GM12878 (cell line): Measurements from ENCODE around the gene NUP93. TPM values are rescaled to one million over a fixed set of nuclear protein-coding genes. Genes with fewer than 3 reads are reported as not detected.

Experiments used
- ATAC-seq: fragments of 200-7000 bp; cut with Tn5 transposase; 3 replicates; pipeline ENCODE4 v1.9.1; 2020; ENCODE audit warnings: mild to moderate bottlenecking, moderate library complexity
- BruUV-seq: library from RNA; stranded (reverse); fragments of 400-500 nt; replicated peaks from 2 replicates; lab custom pipeline; 2021; lab: Mats Ljungman, UMichigan
- CTCF ChIA-PET: fragments of 300-600 bp; sonication (Branson Sonifier 250); formaldehyde crosslinking; extraction: SDS; loops from one replicate; lab custom pipeline; 2021; ENCODE audit warnings: inconsistent platforms; lab: Yijun Ruan, JAX
- POLR2A ChIA-PET: fragments of 350-600 bp; formaldehyde crosslinking; extraction: SDS; loops from one replicate; lab custom pipeline; 2021; ENCODE audit warnings: inconsistent platforms; lab: Charles Lee
- RAD21 ChIA-PET: fragments of 300-600 bp; sonication (Branson Sonifier 250); formaldehyde crosslinking; loops from one replicate; lab custom pipeline; 2023; ENCODE audit warnings: antibody characterized with exemption; ENCODE audit not compliant: unreplicated experiment; lab: Charles Lee
- SMC1A ChIA-PET: fragments of 300-600 bp; sonication (Branson Sonifier 250); formaldehyde crosslinking; loops from one replicate; lab custom pipeline; 2023; ENCODE audit not compliant: unreplicated experiment, uncharacterized antibody; lab: Charles Lee
- DNase-seq: peaks from one replicate; pipeline ENCODE4 v3.0.0-alpha.2; 2011; ENCODE audit warnings: low read depth, low spot score
- FAIRE-seq: peaks from 3 replicates; lab custom pipeline; 2011; peaks lifted over from hg19 to GRCh38; lab: Jason Lieb, UNC
- H2AFZ ChIP-seq: 2 replicates; pipeline ENCODE4 v1.6.0; 2011; ENCODE audit warnings: low read depth, low read length, control low read depth; ENCODE audit not compliant: control insufficient read depth
- H3K27ac ChIP-seq: 2 replicates; pipeline ENCODE4 v1.5.1; 2011; ENCODE audit warnings: control low read depth; ENCODE audit not compliant: control insufficient read depth, insufficient read depth
- H3K27me3 ChIP-seq, 2 experiments: replicated peaks in 1 of 2; 2 replicates each; pipeline versions ENCODE4 v1.6.0 to v1.6.1; 2011; ENCODE audit warnings: low read length in 1 of 2; ENCODE audit not compliant: control insufficient read depth in 2 of 2, insufficient read depth in 2 of 2
- H3K36me3 ChIP-seq, 2 experiments: 2 replicates each; pipeline ENCODE4 v1.5.1; 2011; ENCODE audit warnings: low read length in 1 of 2; ENCODE audit not compliant: control insufficient read depth in 2 of 2, insufficient read depth in 2 of 2
- H3K4me1 ChIP-seq: 2 replicates; pipeline ENCODE4 v1.6.1; 2011; ENCODE audit warnings: mild to moderate bottlenecking, low read length, moderate library complexity, mixed read lengths; ENCODE audit not compliant: control insufficient read depth, insufficient read depth
- H3K4me2 ChIP-seq: 2 replicates; pipeline ENCODE4 v1.6.0; 2011; ENCODE audit warnings: control low read depth; ENCODE audit not compliant: control insufficient read depth, insufficient read depth
- H3K4me3 ChIP-seq: fragments of 200-600 bp; sonication (generic); 2 replicates; pipeline ENCODE4 v1.5.1; 2016
- H3K79me2 ChIP-seq: 2 replicates; pipeline ENCODE4 v1.6.0; 2011; ENCODE audit warnings: low read length; ENCODE audit not compliant: control insufficient read depth, insufficient read depth
- H3K9ac ChIP-seq: 2 replicates; pipeline ENCODE4 v1.8.0; 2011; ENCODE audit warnings: low read length, control low read depth, mixed read lengths; ENCODE audit not compliant: control insufficient read depth, insufficient read depth
- H3K9me3 ChIP-seq: replicated peaks from 3 replicates; pipeline ENCODE4 v1.5.1; 2011; ENCODE audit warnings: mild to moderate bottlenecking, low read length; ENCODE audit not compliant: control insufficient read depth, insufficient read depth
- H4K20me1 ChIP-seq: 2 replicates; pipeline ENCODE4 v1.6.0; 2011; ENCODE audit not compliant: control insufficient read depth, insufficient read depth
- BMI1 ChIP-seq: fragments of 450-650 bp; IDR thresholded peaks from 2 replicates; pipeline ENCODE4 v1.6.1; 2016; ENCODE audit warnings: mild to moderate bottlenecking, moderate library complexity, borderline replicate concordance
- ETV6 ChIP-seq, 2 experiments: fragments of 450-650 bp in 1 of 2; IDR thresholded peaks in 1 of 2; conservative IDR thresholded peaks in 1 of 2; 2 replicates each; pipeline ENCODE4 v1.6.1; 2014; ENCODE audit warnings: antibody characterized with exemption in 1 of 2, borderline replicate concordance in 1 of 2, low read depth in 1 of 2, mild to moderate bottlenecking in 1 of 2, moderate library complexity in 1 of 2
- PML ChIP-seq: IDR thresholded peaks from 2 replicates; pipeline ENCODE4 v1.6.1; 2012; ENCODE audit warnings: low read length, inconsistent platforms
- SRF ChIP-seq, 2 experiments: IDR thresholded peaks; 2 replicates each; pipeline ENCODE4 v1.6.1; 2011; ENCODE audit warnings: low read depth in 2 of 2, low read length in 2 of 2, mild to moderate bottlenecking in 1 of 2, moderate library complexity in 1 of 2
- SUZ12 ChIP-seq: fragments of 200-600 bp; sonication (generic); IDR thresholded peaks from one replicate; pipeline ENCODE4 v1.6.1; 2018; ENCODE audit warnings: antibody characterized with exemption, mild to moderate bottlenecking; ENCODE audit not compliant: unreplicated experiment
- ZBED1 ChIP-seq: IDR thresholded peaks from 2 replicates; pipeline ENCODE4 v1.6.1; 2016; ENCODE audit warnings: borderline replicate concordance
- ZNF384 ChIP-seq: IDR thresholded peaks from 2 replicates; pipeline ENCODE4 v1.6.1; 2012; ENCODE audit warnings: low read depth, mild to moderate bottlenecking, low read length, improper control_type of control experiment, borderline replicate concordance
- WGBS: methylation state at CpG from one replicate; pipeline ENCODE4 v1.1.6; 2016; ENCODE audit warnings: low lambda C conversion rate; ENCODE audit not compliant: insufficient replicate concordance, insufficient coverage; ENCODE audit errors: missing lambda C conversion rate; 5-methylcytosine and 5-hydroxymethylcytosine counted together
- in situ Hi-C: fragments of 300-500 bp; cut with MboI; formaldehyde crosslinking; loops from 9 replicates; pipeline ENCODE4 v1.14.3; 2018; ENCODE audit warnings: mixed read lengths
- intact Hi-C: fragments of 100-400 bp; cut with micrococcal nuclease; formaldehyde crosslinking; loops from one replicate; pipeline ENCODE4 v1.14.2; 2022; ENCODE audit not compliant: unreplicated experiment
- polyA plus RNA-seq, 11 experiments: library from polyadenylated mRNA; depleted of rRNA in 4 of 11; unstranded in 6 of 11; stranded (reverse) in 5 of 11; fragments of >200 nt; fragmentation: Nextera tagmentation in 4 of 11; fragmentation: Illumina TruSeq in 1 of 11; extraction: Ambion mirVana in 4 of 11; extraction: Trizol in 1 of 11; gene quantifications; 1 replicate in 1 of 11; 2 replicates in 10 of 11; pipeline versions ENCODE4 v1.2.1 to v1.2.3, GENCODE V29; 2011 to 2016; ENCODE audit warnings: inconsistent platforms in 2 of 11, missing spikeins in 2 of 11, low read depth in 1 of 11
- total RNA-seq, 4 experiments: library from RNA; depleted of rRNA in 3 of 4; stranded (reverse); fragments of >200 nt in 3 of 4; fragmentation: Illumina TruSeq in 1 of 4; extraction: Trizol in 1 of 4; gene quantifications; 2 replicates each; pipeline versions ENCODE4 v1.2.1 to v1.2.3, GENCODE V29; 2013 to 2021
- TF ChIP-seq, protein P1 (sequence below): IDR thresholded peaks from 2 replicates; pipeline ENCODE4 v1.6.1; 2011; ENCODE audit warnings: low read depth, mild to moderate bottlenecking, low read length, moderate library complexity, borderline replicate concordance; ENCODE audit errors: extremely low read depth
- TF ChIP-seq, protein P2 (sequence below): fragments of 450-650 bp; IDR thresholded peaks from 2 replicates; pipeline ENCODE4 v1.6.1; 2016; ENCODE audit warnings: mild to moderate bottlenecking
- TF ChIP-seq, protein P3 (sequence below): fragments of 450-650 bp; IDR thresholded peaks from 2 replicates; pipeline ENCODE4 v1.6.1; 2017; ENCODE audit warnings: antibody characterized with exemption, mild to moderate bottlenecking, moderate library complexity

Gene NUP93
- total and polyA plus RNA-seq, 10 of the 15 experiments (the other 5 are each of a cell fraction or from before 2014, with no cell fraction given) = 82.2 to 175 (median 101) TPM

DNA sequence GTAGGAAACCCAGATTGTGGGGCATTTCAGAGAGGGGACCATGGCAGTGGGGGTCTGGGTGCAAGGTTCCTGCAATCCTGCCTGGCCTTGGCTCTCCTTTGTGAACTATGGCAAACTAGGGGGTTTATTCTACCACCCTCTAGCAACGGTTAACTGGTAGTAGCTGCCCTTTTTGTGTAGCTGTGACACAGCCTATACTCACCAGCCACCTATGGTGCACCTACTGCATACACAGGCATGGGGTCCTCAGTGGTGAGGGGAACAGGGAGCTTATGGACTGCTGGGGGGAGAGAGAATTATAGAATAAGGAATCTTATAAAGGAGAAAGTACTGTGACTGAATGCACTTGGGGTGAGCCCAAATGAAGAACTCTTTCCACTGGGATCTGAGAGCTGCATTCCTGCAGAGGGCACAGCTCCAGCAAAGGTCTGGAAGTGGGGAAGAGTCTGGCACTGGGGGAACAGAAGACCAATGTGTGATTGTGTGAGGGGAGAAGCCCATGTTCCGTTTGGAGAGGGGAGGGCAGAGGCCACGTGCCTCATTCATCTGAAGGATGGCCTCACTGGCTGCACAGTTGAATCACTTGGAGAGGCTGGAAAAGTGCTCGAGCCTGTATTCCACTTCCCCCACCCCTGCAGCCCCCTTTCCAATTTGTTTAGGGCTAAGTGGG, 45.5 kb upstream of the NUP93 start:
- SMC1A ChIA-PET = interaction anchor here (1.8 kb wide), 1 partner anchor 18 kb away, joined by 5 read pairs; no protein-coding TSS in a partner anchor

More for the DNA sequence above, 45.5 kb upstream of the NUP93 start:
- no peaks in the 10 kb centered on the region for H4K20me1 ChIP-seq
- DNase-seq = no peak
- RAD21 ChIA-PET = interaction anchor here (1.2 to 1.7 kb wide), 2 partner anchors 16 to 18 kb away, joined by 3 to 6 read pairs; no protein-coding TSS in a partner anchor
- no peaks in the 10 kb centered on the region for H3K79me2 ChIP-seq
- CTCF ChIA-PET = interaction anchor here (2.5 kb wide), 1 partner anchor 17 kb away, joined by 13 read pairs; no protein-coding TSS in a partner anchor
- in situ Hi-C loops = loop anchor here (25.0 kb wide), 1 partner anchor 747 kb away; no protein-coding TSS in a partner anchor
- no peak overlapping the region for H2AFZ ChIP-seq
- 50% methylated on average over 4 of the region's 4 CpGs for WGBS
- no peaks in the 10 kb centered on the region; a peak in 2 of 4 replicates for H3K27me3 ChIP-seq
- intact Hi-C loops = no loop called here
- no TSS peak for BruUV-seq
- H3K4me3 ChIP-seq = no peak overlapping the region
- H3K4me1 ChIP-seq = peaks cover 12% of the 10 kb centered on the region
- H3K9me3 ChIP-seq = no peaks in the 10 kb centered on the region
- ATAC-seq = no peak
- no peak for FAIRE-seq
- TF ChIP-seq, protein P1, sequence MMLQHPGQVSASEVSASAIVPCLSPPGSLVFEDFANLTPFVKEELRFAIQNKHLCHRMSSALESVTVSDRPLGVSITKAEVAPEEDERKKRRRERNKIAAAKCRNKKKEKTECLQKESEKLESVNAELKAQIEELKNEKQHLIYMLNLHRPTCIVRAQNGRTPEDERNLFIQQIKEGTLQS = no peak
- TF ChIP-seq ZNF384 = no peak
- TF ChIP-seq PML = no peak
- no peak for TF ChIP-seq BMI1
- TF ChIP-seq, protein P2, sequence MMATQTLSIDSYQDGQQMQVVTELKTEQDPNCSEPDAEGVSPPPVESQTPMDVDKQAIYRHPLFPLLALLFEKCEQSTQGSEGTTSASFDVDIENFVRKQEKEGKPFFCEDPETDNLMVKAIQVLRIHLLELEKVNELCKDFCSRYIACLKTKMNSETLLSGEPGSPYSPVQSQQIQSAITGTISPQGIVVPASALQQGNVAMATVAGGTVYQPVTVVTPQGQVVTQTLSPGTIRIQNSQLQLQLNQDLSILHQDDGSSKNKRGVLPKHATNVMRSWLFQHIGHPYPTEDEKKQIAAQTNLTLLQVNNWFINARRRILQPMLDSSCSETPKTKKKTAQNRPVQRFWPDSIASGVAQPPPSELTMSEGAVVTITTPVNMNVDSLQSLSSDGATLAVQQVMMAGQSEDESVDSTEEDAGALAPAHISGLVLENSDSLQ = no peak
- no peak for TF ChIP-seq SRF (IDR thresholded peaks at IDR 0.05; ENCODE audit: low read depth in 2 of 2, low read length in 2 of 2)
- no peak for TF ChIP-seq ETV6 (conservative IDR thresholded peaks at IDR 0.05 in 1 of 2, IDR thresholded peaks at IDR 0.05 in 1 of 2; ENCODE audit: borderline replicate concordance in 1 of 2, low read depth in 1 of 2)
- TF ChIP-seq SUZ12 = no peak
- TF ChIP-seq ZBED1 = no peak
- TF ChIP-seq, protein P3, sequence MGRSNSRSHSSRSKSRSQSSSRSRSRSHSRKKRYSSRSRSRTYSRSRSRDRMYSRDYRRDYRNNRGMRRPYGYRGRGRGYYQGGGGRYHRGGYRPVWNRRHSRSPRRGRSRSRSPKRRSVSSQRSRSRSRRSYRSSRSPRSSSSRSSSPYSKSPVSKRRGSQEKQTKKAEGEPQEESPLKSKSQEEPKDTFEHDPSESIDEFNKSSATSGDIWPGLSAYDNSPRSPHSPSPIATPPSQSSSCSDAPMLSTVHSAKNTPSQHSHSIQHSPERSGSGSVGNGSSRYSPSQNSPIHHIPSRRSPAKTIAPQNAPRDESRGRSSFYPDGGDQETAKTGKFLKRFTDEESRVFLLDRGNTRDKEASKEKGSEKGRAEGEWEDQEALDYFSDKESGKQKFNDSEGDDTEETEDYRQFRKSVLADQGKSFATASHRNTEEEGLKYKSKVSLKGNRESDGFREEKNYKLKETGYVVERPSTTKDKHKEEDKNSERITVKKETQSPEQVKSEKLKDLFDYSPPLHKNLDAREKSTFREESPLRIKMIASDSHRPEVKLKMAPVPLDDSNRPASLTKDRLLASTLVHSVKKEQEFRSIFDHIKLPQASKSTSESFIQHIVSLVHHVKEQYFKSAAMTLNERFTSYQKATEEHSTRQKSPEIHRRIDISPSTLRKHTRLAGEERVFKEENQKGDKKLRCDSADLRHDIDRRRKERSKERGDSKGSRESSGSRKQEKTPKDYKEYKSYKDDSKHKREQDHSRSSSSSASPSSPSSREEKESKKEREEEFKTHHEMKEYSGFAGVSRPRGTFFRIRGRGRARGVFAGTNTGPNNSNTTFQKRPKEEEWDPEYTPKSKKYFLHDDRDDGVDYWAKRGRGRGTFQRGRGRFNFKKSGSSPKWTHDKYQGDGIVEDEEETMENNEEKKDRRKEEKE = no peak
- no peak overlapping the region for H3K27ac ChIP-seq
- POLR2A ChIA-PET = no interaction called here
- H3K36me3 ChIP-seq = no peaks in the 10 kb centered on the region
- H3K9ac ChIP-seq = no peak overlapping the region
- no peak overlapping the region for H3K4me2 ChIP-seq
